GM21529 (cell line): ENCODE data around the gene ZBED1.
"Not testable (repeated sequence)": the region's sequence is repeated elsewhere in the genome, so short reads cannot be mapped to it uniquely, and the experiment has no call there.

Experiments used
- ATAC-seq: cut with Tn5 transposase; IDR thresholded peaks from one replicate; pipeline ENCODE4 v1.9.1; 2021; ENCODE audit not compliant: unreplicated experiment

ZBED1 gene

DNA sequence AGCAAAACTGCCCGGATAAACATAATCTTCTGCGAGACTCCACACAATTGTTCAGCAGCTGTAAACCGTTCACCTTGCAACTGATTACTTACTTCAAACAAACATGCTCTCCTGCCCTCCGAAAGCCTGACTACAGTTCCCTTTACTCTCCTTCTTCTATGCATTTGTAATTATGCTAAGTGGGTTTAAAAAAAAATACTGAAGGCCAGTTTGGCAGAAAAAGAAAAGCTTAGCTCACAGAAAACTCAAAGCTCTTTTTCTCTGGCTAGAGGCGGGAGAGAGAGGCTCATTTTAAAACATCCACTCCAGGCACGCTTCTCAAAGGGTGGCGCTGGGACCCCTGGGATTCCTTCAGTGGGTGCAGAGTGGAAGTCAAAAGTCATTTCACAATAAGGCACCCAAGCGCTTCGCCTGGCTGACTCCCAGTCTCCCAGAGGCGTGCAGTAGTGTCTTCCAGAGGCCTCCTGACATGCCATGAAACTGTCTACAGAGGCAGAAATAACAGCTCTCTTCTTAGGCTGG lies 1.9 kb downstream of the ZBED1 start:
- no peak for ATAC-seq

DNA sequence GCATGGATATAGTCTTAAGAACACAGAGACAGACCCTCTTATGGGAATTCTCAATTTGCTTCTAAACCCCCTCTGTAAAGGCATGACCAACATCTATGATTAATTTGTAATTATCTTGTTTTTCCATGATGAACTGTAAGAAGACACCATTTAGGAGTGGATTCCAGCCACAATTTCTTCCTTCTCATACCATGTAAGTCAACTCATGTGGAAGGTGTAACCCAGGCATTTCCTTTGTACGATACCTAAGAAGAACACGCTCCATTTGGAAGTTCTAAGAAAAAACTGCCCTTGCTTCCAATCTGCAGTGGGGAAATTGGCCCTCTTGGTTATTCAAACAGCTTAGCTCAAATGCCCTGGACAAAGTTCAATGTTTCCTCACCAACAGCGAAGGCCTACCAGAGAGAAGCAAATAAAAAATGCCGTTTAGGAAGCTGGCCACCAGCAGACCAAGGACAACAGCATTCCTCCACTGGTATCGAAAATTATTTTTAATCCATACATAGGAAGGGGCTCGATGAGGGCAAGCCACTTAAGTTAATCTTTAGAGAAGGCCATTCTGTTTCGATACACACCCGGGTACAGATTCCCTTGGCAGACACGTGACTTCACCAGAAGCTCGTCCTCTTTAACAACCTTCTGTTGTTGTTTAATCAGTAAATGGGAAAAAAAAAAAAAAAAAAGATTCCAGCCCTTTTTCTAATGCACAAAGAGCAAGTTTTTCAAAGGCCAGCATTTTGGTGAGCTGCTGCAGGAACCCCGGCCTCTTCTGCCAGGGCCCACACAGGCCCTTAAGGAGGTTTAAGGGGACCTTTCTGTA lies 2.6 kb downstream of the ZBED1 start:
- no peak for ATAC-seq

- no peak for ATAC-seq
Observed at GRCh38 chrX:2495595-2495994, 5.2 kb downstream of the ZBED1 start.

- ATAC-seq = no peak
Observed at GRCh38 chrX:2492531-2493218, 8.1 kb downstream of the ZBED1 start.

DNA sequence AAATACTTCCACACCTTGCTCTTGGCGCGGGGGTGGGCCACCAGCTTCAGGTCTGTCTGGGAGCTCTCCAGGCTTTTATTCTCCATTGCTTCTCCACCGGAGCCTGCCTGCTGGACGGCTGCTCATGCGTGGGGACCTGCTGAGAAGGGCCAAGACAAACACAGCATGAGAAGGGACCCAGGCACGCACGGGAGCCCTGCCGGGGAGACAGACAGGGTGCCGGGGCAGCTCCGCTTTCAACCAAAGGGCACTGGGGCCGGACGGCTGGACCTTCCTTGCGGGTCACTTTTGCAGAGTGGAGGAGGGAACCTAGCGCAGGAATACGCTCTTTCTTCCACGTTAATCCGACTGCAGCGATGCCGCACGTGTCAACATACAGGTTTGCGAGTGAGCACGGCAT lies 10.1 kb downstream of the ZBED1 start:
- no peak for ATAC-seq

DNA sequence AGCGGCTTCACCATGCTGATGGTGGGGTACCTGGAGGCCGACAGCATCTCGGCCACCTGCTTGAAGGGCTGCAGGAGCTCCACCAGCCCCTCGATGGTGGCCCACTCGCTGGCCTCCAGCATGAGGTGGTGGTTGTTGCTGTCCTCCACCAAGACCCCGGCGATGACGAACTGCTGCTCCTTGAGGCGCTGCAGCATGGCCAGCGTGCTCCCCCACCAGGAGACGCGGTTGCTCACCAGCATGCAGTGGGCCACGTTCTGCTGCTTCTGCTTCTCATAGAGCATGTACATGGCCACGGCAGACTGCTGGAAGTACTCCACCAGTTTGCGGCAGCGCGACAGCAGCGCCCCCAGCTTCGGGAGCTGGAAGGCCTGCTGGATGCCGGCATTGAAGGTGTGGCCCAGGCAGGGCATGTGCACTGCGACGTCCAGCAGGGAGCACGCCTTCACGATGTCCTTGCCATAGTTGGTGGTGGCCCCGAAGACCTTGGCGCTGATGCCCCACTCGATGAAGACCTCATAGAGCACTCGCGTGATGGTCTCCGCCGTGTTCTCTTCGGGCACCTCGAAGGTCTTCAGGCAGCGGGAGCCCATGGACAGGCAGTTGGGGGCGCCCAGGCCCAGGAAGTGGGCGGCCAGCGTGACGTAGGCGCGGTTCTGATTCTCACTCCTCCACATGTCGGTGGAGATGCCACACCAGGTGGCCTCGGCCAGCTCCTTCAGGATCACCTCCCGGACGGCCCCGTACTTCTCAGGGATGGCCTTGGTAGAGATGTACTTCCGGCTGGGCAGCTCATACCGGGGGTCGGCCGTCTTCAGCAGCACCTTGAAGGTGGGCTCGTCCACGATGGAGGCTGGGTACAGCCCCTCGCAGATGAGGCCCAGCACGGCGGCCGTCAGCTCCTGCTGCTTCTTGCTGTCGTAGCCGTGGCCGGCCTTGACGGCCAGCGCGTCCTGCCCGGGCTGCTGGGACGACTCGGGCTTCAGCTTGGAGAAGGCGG lies 11.0 kb downstream of the ZBED1 start:
- ATAC-seq = no peak

GRCh38 chrX:2488621-2489285 lies 12.0 kb downstream of the ZBED1 start:
- ATAC-seq = no peak

DNA sequence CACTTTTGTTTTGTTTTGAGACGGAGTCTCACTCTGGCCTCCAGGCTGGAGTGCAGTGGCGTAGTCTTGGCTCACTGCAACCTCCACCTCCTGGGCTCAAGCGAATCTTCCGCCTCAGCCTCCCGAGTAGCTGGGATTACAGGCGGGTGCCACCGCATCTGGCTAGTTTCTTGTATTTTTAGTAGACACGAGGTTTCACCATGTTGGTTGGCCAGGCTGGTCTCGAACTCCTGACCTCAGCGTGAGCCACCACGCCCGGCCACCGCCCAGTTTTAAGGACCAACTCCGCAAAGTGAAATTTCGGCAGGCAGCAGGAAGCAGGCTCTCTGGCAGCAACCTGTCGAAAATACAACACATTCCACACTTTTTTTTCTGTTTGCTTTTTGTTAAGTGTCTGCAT lies 13.4 kb downstream of the ZBED1 start:
- ATAC-seq = no peak

DNA sequence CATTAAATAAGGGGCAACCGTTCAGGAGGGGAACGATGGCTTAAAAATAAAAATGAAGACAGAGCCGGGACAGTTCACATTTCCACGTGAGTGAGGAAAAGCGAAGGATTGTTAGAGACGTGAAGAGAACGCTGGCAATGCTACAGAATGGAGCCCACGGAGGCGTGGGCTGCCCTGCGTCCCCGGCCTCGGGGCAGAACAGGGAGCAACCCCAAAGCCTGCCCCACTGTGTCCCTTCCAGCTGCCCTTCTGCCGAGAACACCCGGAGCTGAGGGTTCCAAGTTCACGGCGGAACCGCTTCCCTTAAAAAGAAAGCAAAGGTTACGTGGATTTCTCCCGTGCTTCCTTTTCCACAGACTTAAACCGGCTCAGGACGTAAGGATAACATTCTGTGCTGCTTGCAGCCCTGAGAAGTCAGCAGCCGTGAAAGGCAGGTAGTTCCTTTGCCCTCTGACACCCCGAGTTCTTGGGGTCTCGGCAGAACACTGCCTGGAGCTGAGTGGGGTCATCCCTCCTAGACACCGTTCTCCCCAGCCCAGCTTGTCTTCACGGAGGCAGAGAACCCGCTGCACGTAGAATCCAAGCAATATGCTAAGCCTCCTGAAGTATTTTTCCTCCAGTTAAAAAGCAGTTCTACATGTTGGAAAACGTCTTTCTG lies 14.2 kb downstream of the ZBED1 start:
- ATAC-seq = no peak

DNA sequence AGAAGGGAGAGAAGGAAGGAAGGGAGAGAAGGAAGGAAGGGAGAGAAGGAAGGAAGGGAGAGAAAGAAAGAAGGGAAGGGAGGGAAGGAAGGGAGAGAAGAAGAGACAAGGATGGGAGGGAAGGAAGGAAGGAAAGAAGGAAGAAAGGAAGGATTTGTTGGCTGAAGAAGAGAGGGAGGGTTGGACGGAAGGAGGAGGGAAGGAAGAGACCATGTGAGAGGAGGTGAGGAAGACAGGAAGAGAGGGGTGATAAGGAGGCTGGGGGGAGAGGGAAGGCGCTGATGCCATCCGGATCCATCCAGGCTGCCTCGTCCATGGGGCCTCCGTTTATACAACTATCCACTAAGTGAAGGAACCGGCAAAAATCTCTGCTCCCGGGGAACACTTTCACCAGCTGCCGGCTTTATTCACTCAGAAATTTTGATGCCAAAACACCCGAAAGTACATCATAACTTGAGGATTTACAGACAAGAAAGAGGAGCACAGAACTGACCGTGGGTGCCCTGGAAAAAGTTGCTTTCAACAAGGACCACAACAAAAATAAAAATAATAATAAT lies 14.9 kb downstream of the ZBED1 start:
- no peak for ATAC-seq

DNA sequence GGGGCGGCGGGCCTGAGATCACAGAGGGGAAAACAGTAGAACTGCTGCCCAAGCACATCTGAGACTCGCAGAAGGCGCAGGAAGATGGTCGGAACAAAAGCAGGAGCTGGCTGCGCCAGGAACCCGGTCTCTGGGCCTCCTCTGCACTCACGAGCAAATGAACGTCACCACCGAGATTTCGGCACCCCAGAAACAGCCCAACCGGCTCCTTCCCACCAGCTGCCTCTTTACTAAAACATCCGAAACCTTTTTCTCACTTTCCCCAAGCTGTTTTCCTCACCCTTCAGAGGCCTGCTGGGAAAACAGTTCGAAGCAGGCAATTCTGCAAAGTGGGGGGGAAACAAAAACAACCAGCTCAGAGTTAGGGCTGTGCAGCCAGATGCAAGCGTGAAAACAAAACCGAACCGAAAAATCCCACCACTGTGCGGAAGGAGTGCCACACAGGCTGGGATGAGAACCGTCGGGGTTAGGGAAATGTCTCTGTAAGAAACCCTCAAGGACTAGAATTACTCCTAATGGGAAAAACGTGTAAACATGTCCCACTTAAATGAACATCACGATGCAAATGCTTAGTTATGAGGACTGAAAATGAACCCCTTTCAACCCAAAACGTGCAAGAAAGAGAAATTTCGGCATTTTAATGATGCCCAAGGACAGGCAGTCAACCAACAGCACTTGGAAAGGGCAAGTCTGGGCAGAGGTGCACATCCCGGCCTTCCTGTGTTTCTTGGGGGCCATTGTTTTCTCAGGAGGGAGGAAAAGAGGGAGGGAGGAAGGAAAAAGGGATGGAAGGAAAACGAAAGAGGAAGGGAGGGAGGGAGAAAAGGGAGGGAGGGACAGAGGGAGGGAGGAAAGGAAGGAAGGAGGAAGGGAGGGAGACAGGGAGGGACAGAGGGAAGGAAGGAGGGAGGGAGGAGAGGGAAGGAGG lies 15.8 kb downstream of the ZBED1 start:
- ATAC-seq = no peak

DNA sequence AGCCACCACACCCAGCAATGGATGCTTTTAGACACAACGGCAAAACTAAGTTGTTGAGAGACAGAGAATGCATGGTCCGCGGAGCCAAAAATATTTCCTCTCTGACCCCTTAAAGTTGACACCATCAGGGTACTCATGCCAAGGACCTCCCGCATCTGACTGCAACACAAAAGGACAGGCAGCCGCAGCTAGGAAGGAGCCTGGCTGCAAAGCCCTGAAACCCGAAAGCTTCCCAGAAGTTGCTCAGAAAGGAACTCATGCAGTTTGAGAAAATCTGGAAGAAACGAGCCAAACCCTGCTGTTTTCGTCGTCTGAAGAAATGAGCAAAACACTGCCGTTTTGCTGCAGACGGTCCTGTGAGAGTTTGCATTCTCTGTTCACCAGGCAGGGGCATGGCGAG lies 16.5 kb downstream of the ZBED1 start:
- ATAC-seq = no peak

- ATAC-seq = no peak
Observed at GRCh38 chrX:2483398-2484060, 17.2 kb downstream of the ZBED1 start.

DNA sequence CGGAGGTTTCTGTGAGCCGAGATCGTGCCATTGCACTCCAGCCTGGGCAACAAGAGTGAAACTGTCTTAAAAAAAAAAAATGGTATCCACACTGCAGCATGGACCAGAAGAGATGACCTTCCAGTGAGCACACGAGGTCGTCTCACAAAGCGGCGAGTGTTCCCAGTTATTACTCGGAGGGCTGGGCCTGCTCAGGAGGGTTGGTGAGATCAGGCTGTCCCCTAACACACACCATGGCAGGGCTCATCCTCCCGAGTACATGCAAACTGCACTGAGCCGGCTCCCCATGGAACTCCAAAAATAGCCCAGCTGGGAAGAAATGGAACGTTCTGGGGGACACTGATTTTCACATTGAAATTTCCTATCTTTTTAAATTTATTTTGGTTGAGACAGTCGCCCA lies 19.2 kb downstream of the ZBED1 start:
- not testable (repeated sequence) for ATAC-seq

- ATAC-seq = not testable (repeated sequence)
Observed at GRCh38 chrX:2479982-2480381, 20.8 kb downstream of the ZBED1 start.

DNA sequence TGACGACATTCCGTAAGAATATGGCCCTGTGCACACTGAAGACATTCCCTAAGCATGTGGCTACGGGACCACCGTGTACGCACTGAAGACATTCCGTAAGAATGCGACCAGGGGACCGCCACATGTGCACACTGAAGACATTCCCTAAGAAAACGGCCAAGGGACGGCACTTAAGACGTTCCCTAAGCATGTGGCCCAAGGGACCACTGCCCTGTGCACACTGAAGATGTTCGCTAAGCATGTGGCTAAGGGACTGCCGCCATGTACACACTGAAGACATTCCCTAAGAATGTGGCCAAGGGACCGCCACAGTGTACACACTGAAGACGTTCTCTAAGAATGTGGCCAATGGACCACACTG lies 21.4 kb downstream of the ZBED1 start:
- ATAC-seq = no peak

DNA sequence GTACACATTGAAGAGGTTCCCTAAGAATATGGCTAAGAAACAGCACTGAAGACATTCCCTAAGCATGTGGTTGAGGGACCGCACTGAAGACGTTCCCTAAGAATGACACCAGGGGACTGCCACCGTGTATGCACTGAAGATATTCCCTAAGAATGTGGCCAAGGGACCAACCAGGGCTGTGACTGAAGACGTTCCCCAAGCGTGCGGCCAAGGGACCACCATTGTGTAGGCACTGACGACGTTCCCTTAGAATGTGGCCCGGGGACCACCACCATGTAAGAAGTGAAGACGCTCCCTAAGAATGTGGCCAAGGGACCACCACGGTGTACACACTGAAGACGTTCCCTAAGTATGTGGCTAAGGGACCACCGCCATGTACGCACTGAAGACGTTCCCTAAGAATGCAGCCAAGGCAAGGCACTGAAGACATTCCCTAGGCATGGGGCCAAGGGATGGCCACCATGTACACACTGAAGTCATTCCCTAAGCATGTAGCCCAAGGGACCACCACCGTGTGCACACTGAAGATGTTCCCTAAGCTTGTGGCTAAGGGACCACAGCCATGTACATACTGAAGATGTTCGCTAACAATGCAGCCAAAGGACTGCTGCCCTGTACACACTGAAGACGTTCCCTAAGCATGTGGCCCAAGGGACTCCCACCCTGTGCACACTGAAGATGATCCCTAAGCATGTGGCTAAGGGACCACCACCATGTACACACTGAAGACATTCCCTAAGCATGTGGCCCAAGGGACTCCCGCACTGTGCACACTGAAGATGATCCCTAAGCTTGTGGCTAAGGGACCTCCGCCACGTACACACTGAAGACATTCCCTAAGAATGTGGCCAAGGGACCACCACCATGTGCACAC lies 22.0 kb downstream of the ZBED1 start:
- no peak for ATAC-seq
